Hepatocyte (in vitro differentiated cells): Measurements from ENCODE around the gene TCF4. TPM values are rescaled to one million over a fixed set of nuclear protein-coding genes. Genes with fewer than 3 reads are reported as not detected.

Experiments used
- DNase-seq: peaks from one replicate; pipeline ENCODE4 v3.0.0-alpha.2; 2016; ENCODE audit warnings: low spot score
- H2AFZ ChIP-seq: fragments of 200-600 bp; sonication (generic); 2 replicates; pipeline ENCODE4 v1.6.0; 2016; ENCODE audit warnings: antibody characterized with exemption, mild to moderate bottlenecking
- H3K27ac ChIP-seq: fragments of 200-600 bp; sonication (generic); 2 replicates; pipeline ENCODE4 v1.5.1; 2016; ENCODE audit warnings: mild to moderate bottlenecking
- H3K27me3 ChIP-seq: fragments of 200-600 bp; sonication (generic); 2 replicates; pipeline ENCODE4 v1.6.1; 2016
- H3K36me3 ChIP-seq: fragments of 200-600 bp; sonication (generic); replicated peaks from 2 replicates; pipeline ENCODE4 v1.5.1; 2016; ENCODE audit warnings: low read depth; ENCODE audit not compliant: insufficient read depth
- H3K4me1 ChIP-seq: fragments of 200-600 bp; sonication (generic); 2 replicates; pipeline ENCODE4 v1.5.1; 2016; ENCODE audit warnings: mild to moderate bottlenecking, moderate library complexity; ENCODE audit not compliant: insufficient read depth
- H3K4me2 ChIP-seq: fragments of 200-600 bp; sonication (generic); 2 replicates; pipeline ENCODE4 v1.6.0; 2016
- H3K4me3 ChIP-seq: fragments of 200-600 bp; sonication (generic); 2 replicates; pipeline ENCODE4 v1.5.1; 2016; ENCODE audit warnings: mild to moderate bottlenecking
- H3K79me2 ChIP-seq: fragments of 200-600 bp; sonication (generic); 2 replicates; pipeline ENCODE4 v1.6.0; 2017; ENCODE audit warnings: mild to moderate bottlenecking
- H3K9me2 ChIP-seq: fragments of 200-600 bp; sonication (generic); replicated peaks from 2 replicates; pipeline ENCODE4 v1.6.0; 2017; ENCODE audit warnings: mild to moderate bottlenecking; ENCODE audit not compliant: insufficient read depth
- H3K9me3 ChIP-seq: fragments of 200-600 bp; sonication (generic); 2 replicates; pipeline ENCODE4 v1.5.1; 2016; ENCODE audit warnings: low read depth, mild to moderate bottlenecking
- H4K20me1 ChIP-seq: fragments of 200-600 bp; sonication (generic); 2 replicates; pipeline ENCODE4 v1.6.0; 2016; ENCODE audit warnings: mild to moderate bottlenecking; ENCODE audit not compliant: insufficient read depth, poor library complexity, severe bottlenecking
- CTCF ChIP-seq: fragments of 200-600 bp; sonication (generic); IDR thresholded peaks from 2 replicates; pipeline ENCODE4 v1.5.1; 2016; ENCODE audit warnings: antibody characterized with exemption, mild to moderate bottlenecking; ENCODE audit not compliant: poor library complexity
- EZH2 ChIP-seq: fragments of 200-600 bp; sonication (generic); IDR thresholded peaks from 2 replicates; pipeline ENCODE4 v1.6.1; 2016; ENCODE audit warnings: antibody characterized with exemption, mild to moderate bottlenecking, borderline replicate concordance
- EZH2phosphoT487 ChIP-seq: fragments of 200-600 bp; sonication (generic); IDR thresholded peaks from one replicate; pipeline ENCODE4 v1.6.1; 2018; ENCODE audit warnings: antibody characterized with exemption, mild to moderate bottlenecking, low read depth, moderate library complexity; ENCODE audit not compliant: unreplicated experiment, severe bottlenecking
- WGBS: methylation state at CpG from one replicate; pipeline ENCODE4 v1.1.6; 2016; ENCODE audit warnings: low lambda C conversion rate; ENCODE audit errors: missing lambda C conversion rate; 5-methylcytosine and 5-hydroxymethylcytosine counted together
- polyA plus RNA-seq: library from polyadenylated mRNA; unstranded; fragments of >200 nt; fragmentation: Nextera tagmentation; extraction: Ambion mirVana; gene quantifications from 2 replicates; pipeline ENCODE4 v1.2.1, GENCODE V29; 2016
- total RNA-seq: library from RNA; depleted of rRNA; stranded (reverse); fragments of >200 nt; gene quantifications from 2 replicates; pipeline ENCODE4 v1.2.3, GENCODE V29; 2014

The TCF4 gene
- total and polyA plus RNA-seq, 2 experiments from 2014 or later = 40.5 to 65.2 TPM

GRCh38 chr18:55385770-55386169, 202.2 kb downstream of the TCF4 start:
- Histone ChIP-seq H3K4me1 (peaks cover 7% of the 10 kb centered on the region), H2AFZ (no peak overlapping the region), H3K4me2 (no peak overlapping the region), H3K4me3 (no peak overlapping the region), H3K36me3 (no peaks in the 10 kb centered on the region), H3K79me2 (peaks cover 18% of the 10 kb centered on the region), H4K20me1 (no peaks in the 10 kb centered on the region), H3K9me2 (no peaks in the 10 kb centered on the region), H3K27me3 (no peaks in the 10 kb centered on the region), H3K9me3 (no peaks in the 10 kb centered on the region), H3K27ac (no peak overlapping the region)
- WGBS = 97% methylated on average over 4 of the region's 4 CpGs
- no peak for TF ChIP-seq CTCF
- DNase-seq = no peak

GRCh38 chr18:55384551-55385275, 203.3 kb downstream of the TCF4 start:
- Histone ChIP-seq H3K9me2 (no peaks in the 10 kb centered on the region), H3K36me3 (no peaks in the 10 kb centered on the region), H3K4me3 (no peak overlapping the region), H3K79me2 (peaks cover 13% of the 10 kb centered on the region), H3K4me2 (no peak overlapping the region), H3K4me1 (peaks cover 7% of the 10 kb centered on the region), H3K27me3 (no peaks in the 10 kb centered on the region), H3K9me3 (no peaks in the 10 kb centered on the region), H2AFZ (no peak overlapping the region), H3K27ac (no peak overlapping the region), H4K20me1 (no peaks in the 10 kb centered on the region)
- no peak for DNase-seq
- 75% methylated on average over 4 of the region's 4 CpGs for WGBS
- peak; percentile 44 for TF ChIP-seq CTCF
- TF ChIP-seq EZH2 = no peak
- TF ChIP-seq EZH2phosphoT487 = no peak

GRCh38 chr18:55384115-55384514, 203.9 kb downstream of the TCF4 start:
- Histone ChIP-seq H4K20me1 (no peaks in the 10 kb centered on the region), H3K79me2 (peaks cover 13% of the 10 kb centered on the region)

More at GRCh38 chr18:55384115-55384514, 203.9 kb downstream of the TCF4 start:
- no peak for DNase-seq
- no peak overlapping the region for H3K27ac ChIP-seq
- no peaks in the 10 kb centered on the region for H3K9me3 ChIP-seq
- H3K27me3 ChIP-seq = no peaks in the 10 kb centered on the region
- TF ChIP-seq EZH2phosphoT487 = no peak
- TF ChIP-seq CTCF = no peak
- no peak for TF ChIP-seq EZH2
- H2AFZ ChIP-seq = no peak overlapping the region
- no peak overlapping the region for H3K4me3 ChIP-seq
- H3K9me2 ChIP-seq = no peaks in the 10 kb centered on the region
- H3K4me1 ChIP-seq = peaks cover 7% of the 10 kb centered on the region
- H3K36me3 ChIP-seq = no peaks in the 10 kb centered on the region
- no peak overlapping the region for H3K4me2 ChIP-seq
- 97% methylated on average over 4 of the region's 4 CpGs for WGBS
